Measurements from ENCODE around the gene ATP13A4.
A peak's percentile ranks its signal among the peaks of the same experiment; 100 is the strongest.

ATP13A4 gene

GRCh38 chr3:193595939-193596487 is 41.3 kb upstream of the ATP13A4 start:
- H3K4me1 ChIP-seq (ENCODE audit: low read length), result peaks cover 20% of the 10 kb centered on the region
- H4K20me1 ChIP-seq (ENCODE audit: insufficient read depth, low read length), result peaks cover 24% of the 10 kb centered on the region; the same call in 1 of the 2 replicates
- H3K9me3 ChIP-seq (ENCODE audit: insufficient read depth, low read length), result no peaks in the 10 kb centered on the region
- H3K79me2 ChIP-seq (ENCODE audit: low read length), result peaks cover 86% of the 10 kb centered on the region
- H3K4me2 ChIP-seq (ENCODE audit: low read length), result no peak overlapping the region
- H3K27ac ChIP-seq (ENCODE audit: low read length), result no peak overlapping the region
- no peak for TF ChIP-seq EZH2phosphoT487 (IDR thresholded peaks at IDR 0.05; ENCODE audit: low read depth)
- peaks cover 2% of the 10 kb centered on the region for H3K36me3 ChIP-seq (replicated peaks; ENCODE audit: low read depth, low read length)
- no peak overlapping the region for H2AFZ ChIP-seq (ENCODE audit: low read depth, low read length)
- H3K9ac ChIP-seq (ENCODE audit: low read length), result no peak overlapping the region
- no peak overlapping the region for H3K4me3 ChIP-seq (ENCODE audit: low read length)
- H3K27me3 ChIP-seq (ENCODE audit: low read depth, low read length), result no peaks in the 10 kb centered on the region

GRCh38 chr3:193594946-193595689 is 40.4 kb upstream of the ATP13A4 start:
- H3K4me3 ChIP-seq (ENCODE audit: low read length), result no peak overlapping the region; the same call in 1 of the 2 replicates
- no peak overlapping the region for H2AFZ ChIP-seq (ENCODE audit: low read depth, low read length)
- peaks cover 16% of the 10 kb centered on the region; the same call in 1 of the 2 replicates for H4K20me1 ChIP-seq (ENCODE audit: insufficient read depth, low read length)
- H3K27me3 ChIP-seq (ENCODE audit: low read depth, low read length), result no peaks in the 10 kb centered on the region
- peaks cover 20% of the 10 kb centered on the region for H3K4me1 ChIP-seq (ENCODE audit: low read length)
- H3K36me3 ChIP-seq (replicated peaks; ENCODE audit: low read depth, low read length), result peaks cover 2% of the 10 kb centered on the region
- peaks cover 77% of the 10 kb centered on the region for H3K79me2 ChIP-seq (ENCODE audit: low read length)
- H3K4me2 ChIP-seq (ENCODE audit: low read length), result peak overlapping the region; percentile 96; the same call in 1 of the 2 replicates
- no peak overlapping the region for H3K27ac ChIP-seq (ENCODE audit: low read length)
- H3K9me3 ChIP-seq (ENCODE audit: insufficient read depth, low read length), result no peaks in the 10 kb centered on the region
- H3K9ac ChIP-seq (ENCODE audit: low read length), result no peak overlapping the region
- TF ChIP-seq CTCF (IDR thresholded peaks at IDR 0.05; ENCODE audit: low read depth, low read length), result no peak
- no peak for TF ChIP-seq EZH2phosphoT487 (IDR thresholded peaks at IDR 0.05; ENCODE audit: low read depth)

- Histone ChIP-seq H3K27ac (ENCODE audit: low read length) (peak overlapping the region; percentile 39), H3K79me2 (ENCODE audit: low read length) (peaks cover 62% of the 10 kb centered on the region), H3K9me3 (ENCODE audit: insufficient read depth, low read length) (no peaks in the 10 kb centered on the region), H3K27me3 (ENCODE audit: low read depth, low read length) (no peaks in the 10 kb centered on the region), H3K9ac (ENCODE audit: low read length) (peak overlapping the region; percentile 88), H2AFZ (ENCODE audit: low read depth, low read length) (0 out of 2 replicates have a peak overlapping the region, but pooled peaks have one; percentile 77), H4K20me1 (ENCODE audit: insufficient read depth, low read length) (0 out of 2 replicates have a peak, but pooled peaks cover 11% of the 10 kb centered on the region), H3K4me2 (ENCODE audit: low read length) (peak overlapping the region; percentile 96), H3K4me1 (ENCODE audit: low read length) (peaks cover 20% of the 10 kb centered on the region), H3K4me3 (ENCODE audit: low read length) (peak overlapping the region; percentile 94), H3K36me3 (replicated peaks; ENCODE audit: low read depth, low read length) (peaks cover 2% of the 10 kb centered on the region)
- TF ChIP-seq EZH2phosphoT487 (IDR thresholded peaks at IDR 0.05; ENCODE audit: low read depth), result no peak
- no peak for TF ChIP-seq CTCF (IDR thresholded peaks at IDR 0.05; ENCODE audit: low read depth, low read length)
Measured at GRCh38 chr3:193593668-193594030, 39.0 kb upstream of the ATP13A4 start.

- no peaks in the 10 kb centered on the region for H3K27me3 ChIP-seq (ENCODE audit: low read depth, low read length)
- H3K4me3 ChIP-seq (ENCODE audit: low read length), result peak within 1 kb of the TSS; percentile 94
- H3K36me3 ChIP-seq (replicated peaks; ENCODE audit: low read depth, low read length), result peaks cover 2% of the 10 kb centered on the region
- H3K9ac ChIP-seq (ENCODE audit: low read length), result peak within 1 kb of the TSS; percentile 88
- no peaks in the 10 kb centered on the region for H3K9me3 ChIP-seq (ENCODE audit: insufficient read depth, low read length)
- peak within 1 kb of the TSS; percentile 100 for H2AFZ ChIP-seq (ENCODE audit: low read depth, low read length)
- H3K27ac ChIP-seq (ENCODE audit: low read length), result peak within 1 kb of the TSS; percentile 39
- H4K20me1 ChIP-seq (ENCODE audit: insufficient read depth, low read length), result 0 out of 2 replicates have a peak, but pooled peaks cover 5% of the 10 kb centered on the region
- TF ChIP-seq EZH2phosphoT487 (IDR thresholded peaks at IDR 0.05; ENCODE audit: low read depth) (no peak), CTCF (IDR thresholded peaks at IDR 0.05; ENCODE audit: low read depth, low read length) (no peak)
- H3K79me2 ChIP-seq (ENCODE audit: low read length), result peaks cover 56% of the 10 kb centered on the region
- peak within 1 kb of the TSS; percentile 96 for H3K4me2 ChIP-seq (ENCODE audit: low read length)
- H3K4me1 ChIP-seq (ENCODE audit: low read length), result peaks cover 20% of the 10 kb centered on the region
Measured at GRCh38 chr3:193592841-193593667, 38.4 kb upstream of the ATP13A4 start, which contains the start of gene OPA1. Gene OPA1 (plus strand): TSS chr3:193593208. CDS start chr3:193593378, 170 bp downstream.

Measured in OCI-LY3 (cell line).